NCI-H446 treated with DMSO at 0.1 percent for 48 hours (cell line): ENCODE results near the gene PRR16.

Source experiments
- DNase-seq: peaks from one replicate; lab custom pipeline; 2025; lab: John Stamatoyannopoulos, UW

The PRR16 gene

DNA sequence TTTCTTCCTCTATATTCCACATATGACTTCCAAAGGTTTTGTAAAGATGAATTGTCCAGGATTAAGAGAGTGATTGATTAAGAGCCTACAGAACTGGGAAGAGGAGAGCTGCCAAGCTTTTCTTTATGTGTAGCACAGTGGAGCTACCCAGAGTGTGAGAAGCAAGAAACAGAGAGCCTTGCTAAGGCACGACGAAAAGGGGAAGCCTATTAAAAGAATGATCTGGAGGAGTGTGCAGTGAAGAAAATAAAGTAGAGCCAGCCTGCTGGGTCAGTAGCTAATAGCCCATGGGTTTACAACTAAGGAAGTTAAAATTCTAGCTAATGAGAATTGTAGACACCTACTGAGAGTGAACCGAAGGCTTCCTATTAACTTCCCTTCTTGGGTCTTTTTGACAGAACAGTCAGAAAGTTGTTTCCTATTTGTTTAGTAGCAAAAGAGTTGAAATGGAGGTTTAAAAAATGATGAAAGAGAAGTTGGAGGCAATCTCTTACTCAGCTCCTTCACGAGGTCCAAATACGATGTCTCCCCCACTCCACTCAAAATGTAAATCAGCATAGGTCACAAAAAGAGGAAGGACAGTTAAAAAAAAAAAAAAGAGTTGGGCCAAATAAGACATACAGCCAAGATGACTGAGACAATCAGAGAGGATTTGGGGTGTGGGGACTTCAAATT, 957 bp upstream of the PRR16 start:
- no peak for DNase-seq

DNA sequence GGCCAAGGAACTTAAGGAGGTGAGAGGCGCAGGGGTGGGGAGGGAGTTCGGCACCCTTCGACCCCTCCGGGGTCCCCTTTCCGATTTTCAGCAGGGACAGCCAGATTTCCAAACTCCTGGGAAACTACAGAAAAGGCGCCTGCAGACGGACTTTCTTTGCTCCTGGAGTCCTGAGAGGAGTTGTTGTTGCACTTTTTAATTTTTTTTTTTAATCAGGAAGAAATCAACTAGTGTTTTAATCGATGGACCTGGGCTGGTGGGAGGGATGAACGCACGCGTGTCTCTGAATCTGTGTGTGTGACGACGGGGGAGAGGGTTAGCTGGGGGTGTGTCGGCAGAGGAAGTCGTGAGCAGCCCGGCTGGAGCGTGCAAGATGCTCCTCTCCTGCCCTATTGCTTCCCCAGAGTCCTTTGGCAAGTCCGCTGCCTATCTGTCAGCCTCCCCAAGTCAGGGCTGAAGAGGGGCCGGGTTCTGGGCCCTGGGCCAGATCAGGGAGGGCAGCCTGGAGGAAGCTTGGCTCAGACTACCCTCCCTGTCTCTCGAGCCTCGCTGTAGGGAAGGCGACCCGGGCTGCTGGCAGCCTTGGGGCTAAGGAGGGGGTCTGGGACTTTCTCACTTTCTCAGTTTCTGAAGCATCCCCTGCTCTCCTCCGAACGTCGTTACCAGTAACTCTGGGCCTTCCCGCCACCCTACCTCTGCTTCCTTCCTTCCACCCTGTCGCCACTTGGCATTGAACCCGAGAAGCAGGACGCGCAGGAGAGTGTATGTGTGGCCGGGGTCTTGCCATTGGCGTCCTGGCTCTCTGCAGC, 731 bp downstream of the PRR16 start:
- no peak for DNase-seq

DNA sequence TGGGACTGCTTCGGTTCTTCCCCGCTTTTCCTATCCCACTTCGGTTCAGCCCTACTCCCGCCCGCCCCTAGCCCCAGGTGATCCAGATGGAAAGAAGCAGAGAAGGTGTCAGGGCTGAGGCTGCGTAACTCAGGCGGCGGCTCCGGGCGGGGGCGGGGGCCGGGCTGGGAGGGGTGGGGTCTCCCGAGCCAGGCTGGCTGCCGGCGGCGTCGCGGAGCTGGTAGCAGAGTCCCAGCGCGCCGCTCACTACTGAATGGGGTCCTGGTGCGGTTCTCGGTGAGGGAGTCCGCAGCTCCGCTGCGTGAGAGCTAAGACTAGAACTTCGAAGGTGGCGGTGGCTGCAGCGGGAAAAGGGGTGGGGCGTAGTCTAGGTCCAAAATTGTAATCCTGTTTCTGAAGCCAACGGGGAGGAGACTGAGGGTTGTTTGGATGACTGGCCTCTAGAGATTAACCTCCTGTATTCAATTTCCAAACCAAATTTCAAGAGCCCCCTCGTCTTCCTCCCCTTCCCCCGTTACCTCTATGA, 1.4 kb downstream of the PRR16 start:
- no peak for DNase-seq

DNA sequence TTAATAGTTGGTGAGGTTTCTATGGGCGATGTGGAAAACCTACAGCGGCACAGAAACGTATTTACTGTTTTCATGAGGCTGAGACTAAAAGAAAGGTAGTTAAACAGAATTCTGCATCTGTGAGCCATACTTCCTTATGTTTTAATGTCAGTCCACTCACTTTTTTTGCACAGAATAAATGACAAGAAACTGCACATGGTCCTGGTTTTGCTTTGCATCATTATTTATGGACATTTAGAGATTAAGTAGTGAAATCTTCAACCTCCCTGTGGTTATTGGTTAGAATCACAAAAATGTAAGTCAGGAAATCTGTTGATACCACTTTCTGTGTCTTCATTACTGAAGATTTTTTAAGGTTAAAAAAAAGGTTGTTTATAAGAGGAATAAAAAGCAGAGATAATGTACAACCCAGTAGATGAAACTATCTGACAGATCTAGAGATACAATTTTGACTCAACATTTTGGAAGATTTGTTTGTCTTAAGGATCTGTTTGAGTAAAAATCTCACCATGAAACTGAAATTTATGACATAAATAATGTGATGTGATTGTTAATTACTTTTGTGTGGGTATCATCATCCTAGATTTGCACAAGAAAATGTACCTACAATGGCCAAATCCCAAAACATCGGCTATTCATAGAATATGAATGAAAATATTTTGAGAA, 2.4 kb downstream of the PRR16 start:
- no peak for DNase-seq

DNA sequence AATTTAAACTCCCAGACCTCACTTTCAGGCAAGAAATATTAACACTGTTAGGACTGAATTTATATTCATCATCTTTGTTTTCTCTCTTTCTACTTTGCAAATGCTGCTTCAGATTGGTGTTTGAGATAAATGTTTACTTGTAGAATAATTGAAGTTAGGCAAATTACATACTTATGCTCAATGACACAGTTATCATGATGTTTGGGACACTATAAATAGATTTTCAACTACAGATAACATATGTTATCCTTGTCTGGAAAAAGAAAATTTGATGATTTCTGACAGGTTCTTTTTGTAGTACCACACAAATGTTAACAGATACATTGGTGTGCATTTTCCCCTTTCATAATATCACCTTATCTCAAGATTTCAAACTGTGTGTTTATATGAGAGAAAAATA, 7.9 kb downstream of the PRR16 start:
- DNase-seq: no peak

DNA sequence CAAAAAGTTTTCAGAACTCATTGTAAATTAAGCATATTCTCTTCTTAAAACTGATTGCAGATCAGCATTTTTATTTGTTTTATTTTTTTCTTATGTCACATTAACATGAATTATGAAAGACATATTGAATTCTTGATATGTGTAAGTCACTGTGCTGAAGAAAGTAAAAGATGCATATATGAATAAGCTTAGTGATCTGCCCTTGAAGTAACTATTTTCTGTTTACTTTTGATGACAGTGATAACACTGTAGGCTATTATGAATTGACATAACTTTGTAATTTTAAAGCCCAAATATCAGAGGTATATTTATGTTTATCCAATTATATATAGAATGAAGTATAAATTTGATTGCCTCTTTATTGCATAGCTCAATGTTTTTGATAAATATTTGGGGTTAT, 8.8 kb downstream of the PRR16 start:
- no peak for DNase-seq

DNA sequence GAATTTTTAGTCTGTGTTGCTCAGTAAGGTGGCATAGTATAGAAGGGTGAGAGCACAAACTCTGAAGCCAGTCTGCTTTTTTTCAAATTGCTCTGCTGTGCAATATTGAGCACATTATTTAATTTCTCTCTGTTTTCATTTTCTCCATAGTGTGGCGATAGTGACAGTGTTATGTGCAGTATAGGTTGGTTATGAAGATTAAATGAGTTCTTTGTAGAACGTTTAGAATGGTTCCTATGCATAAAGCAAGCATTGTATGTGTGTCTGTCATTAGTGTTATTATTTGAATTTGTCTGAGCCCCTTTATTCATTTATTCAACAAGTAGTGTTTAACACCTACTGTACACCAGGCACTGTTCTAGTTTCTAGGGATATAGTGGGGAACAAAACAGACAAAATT, 9.2 kb downstream of the PRR16 start:
- DNase-seq: no peak

DNA sequence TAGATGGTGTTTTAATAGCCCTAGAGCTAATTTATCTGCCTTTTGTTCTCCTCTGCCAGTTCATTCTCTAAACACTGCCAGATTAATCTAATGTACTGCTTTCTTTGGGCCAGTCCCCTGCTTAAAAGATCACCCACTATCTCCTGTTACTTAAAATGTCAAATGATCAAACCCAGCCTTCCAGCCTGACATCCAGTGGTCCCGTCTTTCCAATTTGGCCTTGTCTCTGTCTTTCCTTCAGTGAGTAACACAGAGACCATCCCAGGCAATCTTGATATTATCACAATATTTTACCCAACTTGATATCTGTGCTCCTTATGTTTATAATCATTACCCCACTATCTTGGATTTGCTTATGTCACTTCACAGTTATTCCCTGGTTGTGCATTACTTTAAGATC, 12.0 kb downstream of the PRR16 start:
- DNase-seq: no peak

DNA sequence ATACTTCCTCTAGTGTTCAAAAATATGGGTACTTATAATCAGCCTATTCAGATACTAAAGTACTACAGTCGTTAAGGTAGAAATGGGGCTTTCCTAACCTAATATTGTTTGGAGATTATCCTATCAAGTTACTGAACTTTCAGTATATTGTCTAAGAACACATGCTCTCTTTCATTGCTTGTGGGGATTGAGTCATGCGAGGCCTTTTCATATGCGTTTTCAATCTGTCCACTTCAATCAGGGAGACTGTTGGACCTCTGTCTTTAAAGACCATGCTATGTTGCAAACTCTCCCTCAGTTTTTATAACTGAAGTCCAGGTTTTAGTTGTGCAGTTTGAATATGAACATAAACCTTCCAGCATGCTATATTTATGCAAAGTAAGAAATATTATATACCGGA, 15.0 kb downstream of the PRR16 start:
- no peak for DNase-seq

DNA sequence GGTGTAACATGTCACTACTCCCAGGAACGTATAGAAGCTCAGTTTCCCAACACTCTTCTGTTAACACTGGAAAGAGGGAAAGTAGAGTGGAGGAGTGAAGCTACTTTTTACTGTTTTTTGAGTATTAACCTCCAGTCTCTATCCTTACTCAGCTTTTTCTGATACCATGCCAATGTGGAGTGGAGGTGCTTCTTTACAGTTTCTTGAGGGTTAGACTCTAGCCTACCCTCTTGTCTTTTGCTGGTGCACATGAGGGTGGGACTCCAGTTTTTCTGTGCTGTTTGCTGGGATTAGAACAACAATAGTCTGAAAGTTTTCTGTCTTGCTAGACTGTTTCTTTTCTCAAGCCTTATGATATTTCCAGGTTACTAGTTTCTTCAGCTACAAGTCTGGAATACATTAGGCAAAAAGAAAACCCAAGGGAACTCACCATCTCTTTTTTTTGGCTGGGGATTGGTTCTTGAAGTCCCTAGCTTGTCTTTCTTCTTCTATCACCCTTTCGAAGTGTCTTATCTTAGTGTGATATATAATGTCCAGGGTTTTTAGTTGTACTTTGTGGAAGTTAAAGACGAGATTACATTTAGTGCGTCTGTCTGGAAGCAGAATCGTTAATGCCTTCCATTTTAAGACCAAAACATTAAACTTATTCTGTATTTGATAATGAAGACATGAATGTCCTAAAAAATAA, 35.9 kb downstream of the PRR16 start:
- DNase-seq: no peak

DNA sequence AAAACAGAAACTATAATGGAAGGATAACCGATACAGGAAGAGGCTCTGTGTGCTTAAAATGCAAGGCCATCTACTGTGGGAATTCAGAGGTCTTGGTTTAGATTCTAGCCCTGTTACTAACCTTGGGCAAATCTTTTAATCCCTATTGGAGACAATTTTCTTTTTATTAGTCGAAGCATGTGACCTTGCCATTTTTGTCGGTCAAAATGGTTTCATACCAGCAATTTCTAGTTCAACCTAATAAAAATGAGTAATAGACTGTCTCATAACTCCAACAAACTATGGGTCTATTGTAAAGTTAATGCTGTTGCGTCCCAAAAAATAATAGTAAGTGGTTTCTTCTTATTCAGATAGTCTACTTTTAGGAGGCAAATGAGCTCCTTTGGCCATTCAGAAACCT, 38.4 kb downstream of the PRR16 start:
- DNase-seq: no peak

DNA sequence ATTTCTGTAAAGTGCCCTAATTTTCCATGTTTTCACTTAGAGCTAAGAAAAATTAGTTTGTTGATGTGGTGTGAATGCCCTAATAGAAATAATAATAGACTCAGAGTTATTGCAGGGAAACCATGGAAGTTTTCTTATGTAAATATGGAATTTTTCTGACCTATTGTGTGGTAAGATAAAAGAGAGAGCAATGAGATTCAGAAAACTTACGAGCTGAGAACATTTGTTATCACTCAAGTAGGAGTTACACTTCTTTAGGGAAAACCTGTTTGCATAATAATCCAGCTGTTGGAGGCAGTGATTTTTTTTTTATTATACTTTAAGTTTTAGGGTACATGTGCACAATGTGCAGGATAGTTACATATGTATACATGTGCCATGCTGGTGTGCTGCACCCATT, 39.2 kb downstream of the PRR16 start:
- no peak for DNase-seq

DNA sequence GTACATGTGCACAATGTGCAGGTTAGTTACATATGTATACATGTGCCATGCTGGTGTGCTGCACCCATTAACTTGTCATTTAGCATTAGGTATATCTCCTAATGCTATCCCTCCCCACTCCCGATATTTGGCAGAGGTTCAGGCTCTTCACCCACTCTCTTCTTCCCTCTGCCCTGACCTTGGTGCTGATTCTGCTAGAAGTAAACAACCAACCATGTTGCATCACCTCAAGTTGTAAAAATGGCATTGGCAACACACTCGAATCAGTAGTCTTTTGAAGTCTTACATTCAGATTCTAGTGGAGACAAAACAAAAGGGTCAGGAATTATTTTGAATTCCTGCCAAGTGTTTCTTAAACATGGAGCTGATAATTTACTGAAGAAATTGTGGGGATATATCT, 40.0 kb downstream of the PRR16 start:
- DNase-seq: no peak

DNA sequence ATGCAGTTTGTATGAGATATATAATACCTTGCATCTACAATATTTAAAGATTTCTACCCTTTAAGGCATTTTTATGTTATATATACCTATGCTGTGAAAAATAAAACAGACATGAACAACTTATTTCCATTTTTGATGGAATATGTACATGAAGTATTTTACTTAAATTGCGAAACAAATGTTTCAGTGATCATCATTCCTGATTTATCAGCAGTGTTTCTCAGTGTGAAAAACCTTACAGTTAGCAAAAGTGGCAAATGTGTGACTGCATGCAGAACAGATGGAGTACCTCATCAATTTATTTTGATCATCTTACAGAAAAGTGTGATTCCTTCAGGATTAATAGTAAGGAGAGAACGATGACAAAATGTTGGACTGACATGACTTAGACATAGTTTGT, 43.1 kb downstream of the PRR16 start:
- no peak for DNase-seq

DNA sequence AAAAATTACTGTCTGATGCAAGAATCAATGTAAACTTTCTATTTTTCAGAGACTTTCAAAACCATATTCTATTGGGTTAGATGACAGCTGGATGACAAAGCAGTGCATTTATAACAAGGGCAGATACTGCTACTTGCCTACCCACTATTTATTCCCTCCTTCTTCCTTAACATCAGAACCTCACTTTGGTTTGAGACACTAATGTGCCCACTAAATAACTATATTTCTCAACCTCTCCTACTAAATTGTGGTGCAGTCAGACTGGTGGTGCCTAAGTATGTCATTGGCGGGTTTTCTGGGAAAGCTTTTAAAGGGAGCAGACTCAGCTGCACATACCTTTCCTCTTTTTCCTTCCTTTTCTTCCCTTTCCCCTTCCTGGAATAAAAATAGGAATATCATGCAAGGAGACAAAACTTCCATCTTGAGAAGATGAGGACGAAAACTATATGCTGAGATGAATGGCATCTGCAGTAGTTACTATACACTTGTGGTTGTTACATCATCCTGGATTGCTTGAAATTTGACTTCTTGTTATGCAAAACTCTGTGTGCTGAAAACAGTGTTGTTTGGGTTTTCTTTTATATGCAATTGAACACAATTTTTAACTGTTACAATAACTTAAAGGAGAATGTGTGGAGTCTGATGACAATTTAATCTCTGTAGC, 43.8 kb downstream of the PRR16 start:
- DNase-seq: no peak

DNA sequence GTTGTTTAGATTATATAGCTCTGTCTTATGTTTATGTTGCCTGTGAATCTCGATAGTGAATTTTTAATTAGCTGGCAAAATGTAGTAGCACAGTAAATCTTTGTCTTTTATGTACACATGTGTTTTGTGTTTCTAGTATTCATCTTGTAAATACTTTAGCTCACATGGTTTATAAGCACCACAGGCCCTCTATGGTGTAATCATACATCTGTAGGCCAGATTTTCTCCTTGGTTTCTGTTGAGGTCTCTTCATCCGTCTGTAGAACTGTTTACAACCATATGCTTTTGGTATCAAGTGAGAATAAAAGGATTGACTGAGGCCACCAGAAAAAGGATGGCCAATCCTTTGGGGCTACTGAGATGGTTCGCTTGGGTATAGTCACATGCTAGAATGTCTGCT, 45.0 kb downstream of the PRR16 start:
- no peak for DNase-seq

DNA sequence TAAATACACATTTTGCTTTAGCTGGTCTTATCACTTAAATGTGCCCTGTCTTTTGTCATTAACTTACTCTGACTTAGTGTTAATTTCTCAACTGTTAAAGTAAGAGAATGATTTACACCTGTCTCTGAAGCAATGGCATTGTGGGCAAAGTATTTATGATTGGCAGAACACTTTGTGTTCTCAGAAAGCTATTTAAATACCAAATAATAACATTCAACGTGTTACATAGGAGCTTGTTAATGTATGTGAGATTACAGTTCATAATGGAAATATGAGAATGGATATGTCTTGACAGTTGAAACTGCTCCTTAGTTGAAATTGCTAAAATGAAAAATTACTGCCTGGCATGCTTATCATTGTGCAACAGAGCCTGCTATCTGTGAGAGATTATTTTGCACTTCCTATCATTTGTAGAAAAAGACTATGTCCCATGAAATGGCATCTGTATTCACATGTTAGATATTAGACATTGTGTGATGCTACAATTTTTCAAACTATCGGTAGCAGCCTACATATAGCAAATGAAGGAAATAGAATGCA, 46.1 kb downstream of the PRR16 start:
- no peak for DNase-seq

DNA sequence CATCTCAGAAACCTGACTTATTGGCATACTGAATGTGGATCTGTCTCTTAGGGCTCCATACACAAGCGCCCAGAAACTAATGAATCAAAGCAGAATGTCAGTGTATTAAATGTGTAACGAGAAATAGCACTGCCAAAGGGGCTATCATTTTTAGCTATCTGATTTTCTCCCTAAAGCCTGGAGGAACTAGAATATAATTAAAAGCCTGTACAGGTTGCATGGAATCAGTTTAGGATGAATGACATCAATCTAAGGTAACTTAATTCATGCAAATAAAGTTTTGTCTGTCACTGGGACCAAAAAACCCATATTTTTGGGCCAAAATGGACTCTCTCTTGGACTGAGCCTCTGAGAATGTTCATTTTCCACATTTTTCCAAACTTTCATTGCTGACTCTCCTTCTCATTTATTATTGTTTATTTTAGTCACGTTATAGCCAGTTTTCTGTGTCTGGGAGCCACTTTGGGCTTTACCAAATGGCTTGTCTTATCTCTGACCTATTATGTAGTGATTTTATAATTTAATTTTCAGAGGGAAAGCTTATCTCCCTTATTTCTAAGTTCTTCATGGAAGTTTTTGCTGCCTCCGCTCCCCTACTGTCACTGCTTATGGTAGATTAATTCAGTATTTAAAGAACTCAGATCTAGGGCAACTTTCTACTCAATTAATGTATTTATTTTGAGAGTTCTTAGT, 47.0 kb downstream of the PRR16 start:
- DNase-seq: no peak

DNA sequence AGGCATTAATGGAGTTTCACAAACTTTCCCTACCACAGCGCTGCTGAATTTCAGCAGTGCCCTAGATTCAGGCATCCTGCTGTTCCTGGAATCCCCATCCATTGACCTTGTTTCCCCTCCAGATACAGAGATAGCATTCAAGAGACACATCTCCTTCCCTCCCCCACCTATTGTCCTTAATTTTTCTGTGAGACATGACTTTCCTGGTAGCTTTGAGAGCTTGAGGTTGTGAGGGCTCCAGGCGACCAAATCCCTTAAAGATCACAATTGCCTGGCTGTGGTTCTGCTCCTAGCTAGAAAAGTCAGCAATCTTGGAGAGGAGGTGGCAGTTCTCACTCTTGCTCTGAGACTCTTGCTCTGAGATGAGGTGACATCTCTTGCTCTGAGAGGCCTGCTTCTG, 48.0 kb downstream of the PRR16 start:
- DNase-seq: no peak

DNA sequence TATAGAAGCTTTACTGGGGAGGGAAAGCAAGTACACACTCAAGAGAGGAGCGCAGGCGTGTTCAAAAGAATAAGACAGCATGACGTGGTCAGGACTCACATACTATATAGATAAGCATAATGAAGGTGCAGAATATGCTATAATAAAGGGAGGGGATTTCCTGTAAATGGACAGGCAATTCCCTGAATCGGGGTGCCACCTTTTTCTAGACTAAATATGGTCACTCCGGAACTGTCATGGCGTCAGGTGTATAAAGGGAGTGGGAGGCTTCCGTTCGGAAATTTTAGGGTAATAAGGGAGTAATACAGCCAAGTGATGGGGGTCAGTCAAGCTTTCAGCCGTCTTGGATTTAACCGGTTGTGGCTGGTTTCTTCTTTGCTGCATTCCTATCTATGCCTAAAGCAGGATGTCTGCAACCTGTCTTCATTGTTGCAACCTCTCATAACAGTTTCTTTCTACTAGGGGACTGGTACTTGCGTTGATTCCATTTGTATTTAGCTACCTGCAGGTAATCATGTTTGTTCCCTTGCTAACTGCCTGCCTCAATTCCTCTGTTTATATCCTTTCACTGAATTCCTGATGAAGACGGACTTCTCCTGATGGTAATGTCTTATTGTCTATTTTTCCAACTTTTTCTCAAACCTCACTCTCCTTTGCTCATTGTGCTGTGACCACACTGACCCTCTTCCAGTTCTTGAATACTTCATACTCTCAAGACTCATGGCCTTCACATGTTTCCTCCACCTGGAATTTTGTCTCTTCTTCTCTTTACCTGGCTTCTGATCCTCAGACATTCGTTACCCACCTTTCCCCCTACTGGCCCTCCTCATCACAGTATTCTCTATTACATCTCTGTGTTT, 48.9 kb downstream of the PRR16 start:
- no peak for DNase-seq
